Measurements from ENCODE around the gene CDS2. TPM values are rescaled to one million over a fixed set of nuclear protein-coding genes. Genes with fewer than 3 reads are reported as not detected.

The CDS2 gene
- total and polyA plus RNA-seq, 2 of the 13 experiments (the other 11 are each of a cell fraction or from before 2014, with no cell fraction given): 81.3 to 153 TPM

DNA sequence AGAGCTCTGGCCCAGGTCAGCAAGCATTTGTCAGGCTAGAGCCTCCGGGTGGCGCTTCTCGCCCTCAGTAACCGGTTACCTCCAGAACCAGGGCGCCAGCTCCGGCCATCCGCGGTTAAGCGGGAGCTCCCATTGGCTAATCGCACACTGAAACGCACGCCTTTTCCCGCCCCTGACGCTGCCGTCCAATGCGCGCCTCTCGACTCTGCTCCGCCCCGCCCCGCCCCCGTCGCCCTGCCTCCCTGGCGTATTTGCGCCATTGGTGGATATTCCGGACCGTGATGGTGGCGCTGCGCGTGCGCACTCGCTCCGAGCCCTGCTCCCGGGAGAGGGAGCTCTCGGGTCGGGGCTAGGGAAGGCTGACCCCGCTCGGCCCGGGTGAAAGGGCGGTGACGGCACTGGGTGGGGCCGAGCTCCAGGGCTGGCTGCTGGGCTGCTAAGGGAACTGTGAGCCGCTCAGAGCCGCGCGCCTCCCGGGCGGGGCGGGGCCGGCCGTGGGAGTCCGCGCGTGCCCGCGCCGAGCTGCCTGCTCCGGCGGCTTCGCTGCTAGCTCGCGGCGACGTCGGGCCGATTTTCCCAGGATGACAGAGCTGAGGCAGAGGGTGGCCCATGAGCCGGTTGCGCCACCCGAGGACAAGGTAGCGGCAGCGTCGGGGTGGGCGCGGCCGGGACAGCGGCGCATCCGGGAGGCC lies at the start of gene CDS2 (continued):
- TF ChIP-seq, protein P1, sequence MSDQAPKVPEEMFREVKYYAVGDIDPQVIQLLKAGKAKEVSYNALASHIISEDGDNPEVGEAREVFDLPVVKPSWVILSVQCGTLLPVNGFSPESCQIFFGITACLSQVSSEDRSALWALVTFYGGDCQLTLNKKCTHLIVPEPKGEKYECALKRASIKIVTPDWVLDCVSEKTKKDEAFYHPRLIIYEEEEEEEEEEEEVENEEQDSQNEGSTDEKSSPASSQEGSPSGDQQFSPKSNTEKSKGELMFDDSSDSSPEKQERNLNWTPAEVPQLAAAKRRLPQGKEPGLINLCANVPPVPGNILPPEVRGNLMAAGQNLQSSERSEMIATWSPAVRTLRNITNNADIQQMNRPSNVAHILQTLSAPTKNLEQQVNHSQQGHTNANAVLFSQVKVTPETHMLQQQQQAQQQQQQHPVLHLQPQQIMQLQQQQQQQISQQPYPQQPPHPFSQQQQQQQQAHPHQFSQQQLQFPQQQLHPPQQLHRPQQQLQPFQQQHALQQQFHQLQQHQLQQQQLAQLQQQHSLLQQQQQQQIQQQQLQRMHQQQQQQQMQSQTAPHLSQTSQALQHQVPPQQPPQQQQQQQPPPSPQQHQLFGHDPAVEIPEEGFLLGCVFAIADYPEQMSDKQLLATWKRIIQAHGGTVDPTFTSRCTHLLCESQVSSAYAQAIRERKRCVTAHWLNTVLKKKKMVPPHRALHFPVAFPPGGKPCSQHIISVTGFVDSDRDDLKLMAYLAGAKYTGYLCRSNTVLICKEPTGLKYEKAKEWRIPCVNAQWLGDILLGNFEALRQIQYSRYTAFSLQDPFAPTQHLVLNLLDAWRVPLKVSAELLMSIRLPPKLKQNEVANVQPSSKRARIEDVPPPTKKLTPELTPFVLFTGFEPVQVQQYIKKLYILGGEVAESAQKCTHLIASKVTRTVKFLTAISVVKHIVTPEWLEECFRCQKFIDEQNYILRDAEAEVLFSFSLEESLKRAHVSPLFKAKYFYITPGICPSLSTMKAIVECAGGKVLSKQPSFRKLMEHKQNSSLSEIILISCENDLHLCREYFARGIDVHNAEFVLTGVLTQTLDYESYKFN (CRISPR knock-in tag; conservative IDR thresholded peaks at IDR 0.05): peak; percentile 76
- TF ChIP-seq CEBPG (CRISPR knock-in tag; IDR thresholded peaks at IDR 0.05) (peak; percentile 83; the same call in 1 of the 2 replicates), MBD4 (IDR thresholded peaks at IDR 0.05; ENCODE audit: borderline replicate concordance, low read length) (no peak), ZNF546 (CRISPR knock-in tag; conservative IDR thresholded peaks at IDR 0.05) (peak; percentile 99), ZNF335 (CRISPR knock-in tag; IDR thresholded peaks at IDR 0.05) (peak; percentile 87), RARG (CRISPR knock-in tag; IDR thresholded peaks at IDR 0.05; ENCODE audit: low read depth) (no peak), RFX1 (IDR thresholded peaks at IDR 0.05) (peak; percentile 56; the same call in 1 of the 2 replicates), NPAS2 (CRISPR knock-in tag; IDR thresholded peaks at IDR 0.05; ENCODE audit: borderline replicate concordance) (no peak), ZNF878 (CRISPR knock-in tag; IDR thresholded peaks at IDR 0.05) (peak; percentile 79), RAD21 (CRISPR knock-in tag; IDR thresholded peaks at IDR 0.05) (peak; percentile 99), TAF1 (CRISPR knock-in tag; IDR thresholded peaks at IDR 0.05) (peak; percentile 67), NFKB2 (CRISPR knock-in tag; IDR thresholded peaks at IDR 0.05; ENCODE audit: borderline replicate concordance) (peak; percentile 80; the same call in 1 of the 2 replicates), ZNF160 (CRISPR knock-in tag; IDR thresholded peaks at IDR 0.05) (no peak; the same call in 1 of the 2 replicates), MAFF (IDR thresholded peaks at IDR 0.05; ENCODE audit: low read depth, low read length) (peak; percentile 15; the same call in 1 of the 2 replicates), NCOA2 (CRISPR knock-in tag; IDR thresholded peaks at IDR 0.05) (peak; percentile 20; the same call in 1 of the 2 replicates), ZIK1 (CRISPR knock-in tag; IDR thresholded peaks at IDR 0.05; ENCODE audit: borderline replicate concordance, low read depth) (peak; percentile 92)
- TF ChIP-seq, protein P2, sequence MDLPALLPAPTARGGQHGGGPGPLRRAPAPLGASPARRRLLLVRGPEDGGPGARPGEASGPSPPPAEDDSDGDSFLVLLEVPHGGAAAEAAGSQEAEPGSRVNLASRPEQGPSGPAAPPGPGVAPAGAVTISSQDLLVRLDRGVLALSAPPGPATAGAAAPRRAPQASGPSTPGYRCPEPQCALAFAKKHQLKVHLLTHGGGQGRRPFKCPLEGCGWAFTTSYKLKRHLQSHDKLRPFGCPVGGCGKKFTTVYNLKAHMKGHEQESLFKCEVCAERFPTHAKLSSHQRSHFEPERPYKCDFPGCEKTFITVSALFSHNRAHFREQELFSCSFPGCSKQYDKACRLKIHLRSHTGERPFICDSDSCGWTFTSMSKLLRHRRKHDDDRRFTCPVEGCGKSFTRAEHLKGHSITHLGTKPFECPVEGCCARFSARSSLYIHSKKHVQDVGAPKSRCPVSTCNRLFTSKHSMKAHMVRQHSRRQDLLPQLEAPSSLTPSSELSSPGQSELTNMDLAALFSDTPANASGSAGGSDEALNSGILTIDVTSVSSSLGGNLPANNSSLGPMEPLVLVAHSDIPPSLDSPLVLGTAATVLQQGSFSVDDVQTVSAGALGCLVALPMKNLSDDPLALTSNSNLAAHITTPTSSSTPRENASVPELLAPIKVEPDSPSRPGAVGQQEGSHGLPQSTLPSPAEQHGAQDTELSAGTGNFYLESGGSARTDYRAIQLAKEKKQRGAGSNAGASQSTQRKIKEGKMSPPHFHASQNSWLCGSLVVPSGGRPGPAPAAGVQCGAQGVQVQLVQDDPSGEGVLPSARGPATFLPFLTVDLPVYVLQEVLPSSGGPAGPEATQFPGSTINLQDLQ (CRISPR knock-in tag; IDR thresholded peaks at IDR 0.05): no peak; the same call in 1 of the 2 replicates
- TF ChIP-seq, protein P3, sequence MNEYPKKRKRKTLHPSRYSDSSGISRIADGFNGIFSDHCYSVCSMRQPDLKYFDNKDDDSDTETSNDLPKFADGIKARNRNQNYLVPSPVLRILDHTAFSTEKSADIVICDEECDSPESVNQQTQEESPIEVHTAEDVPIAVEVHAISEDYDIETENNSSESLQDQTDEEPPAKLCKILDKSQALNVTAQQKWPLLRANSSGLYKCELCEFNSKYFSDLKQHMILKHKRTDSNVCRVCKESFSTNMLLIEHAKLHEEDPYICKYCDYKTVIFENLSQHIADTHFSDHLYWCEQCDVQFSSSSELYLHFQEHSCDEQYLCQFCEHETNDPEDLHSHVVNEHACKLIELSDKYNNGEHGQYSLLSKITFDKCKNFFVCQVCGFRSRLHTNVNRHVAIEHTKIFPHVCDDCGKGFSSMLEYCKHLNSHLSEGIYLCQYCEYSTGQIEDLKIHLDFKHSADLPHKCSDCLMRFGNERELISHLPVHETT (CRISPR knock-in tag; conservative IDR thresholded peaks at IDR 0.05): no peak
- TF ChIP-seq, protein P4, sequence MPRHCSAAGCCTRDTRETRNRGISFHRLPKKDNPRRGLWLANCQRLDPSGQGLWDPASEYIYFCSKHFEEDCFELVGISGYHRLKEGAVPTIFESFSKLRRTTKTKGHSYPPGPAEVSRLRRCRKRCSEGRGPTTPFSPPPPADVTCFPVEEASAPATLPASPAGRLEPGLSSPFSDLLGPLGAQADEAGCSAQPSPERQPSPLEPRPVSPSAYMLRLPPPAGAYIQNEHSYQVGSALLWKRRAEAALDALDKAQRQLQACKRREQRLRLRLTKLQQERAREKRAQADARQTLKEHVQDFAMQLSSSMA (CRISPR knock-in tag; IDR thresholded peaks at IDR 0.05): no peak
- TF ChIP-seq, protein P5, sequence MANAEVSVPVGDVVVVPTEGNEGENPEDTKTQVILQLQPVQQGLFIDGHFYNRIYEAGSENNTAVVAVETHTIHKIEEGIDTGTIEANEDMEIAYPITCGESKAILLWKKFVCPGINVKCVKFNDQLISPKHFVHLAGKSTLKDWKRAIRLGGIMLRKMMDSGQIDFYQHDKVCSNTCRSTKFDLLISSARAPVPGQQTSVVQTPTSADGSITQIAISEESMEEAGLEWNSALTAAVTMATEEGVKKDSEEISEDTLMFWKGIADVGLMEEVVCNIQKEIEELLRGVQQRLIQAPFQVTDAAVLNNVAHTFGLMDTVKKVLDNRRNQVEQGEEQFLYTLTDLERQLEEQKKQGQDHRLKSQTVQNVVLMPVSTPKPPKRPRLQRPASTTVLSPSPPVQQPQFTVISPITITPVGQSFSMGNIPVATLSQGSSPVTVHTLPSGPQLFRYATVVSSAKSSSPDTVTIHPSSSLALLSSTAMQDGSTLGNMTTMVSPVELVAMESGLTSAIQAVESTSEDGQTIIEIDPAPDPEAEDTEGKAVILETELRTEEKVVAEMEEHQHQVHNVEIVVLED (CRISPR knock-in tag; IDR thresholded peaks at IDR 0.05; ENCODE audit: borderline replicate concordance): peak; percentile 92

Measured in HepG2 (cell line).